Vagina (tissue), 2 donors: ENCODE data around the gene POLR3GL.

Experiments
- POLR2A ChIP-seq, 2 donors: fragments of 450-650 bp; IDR thresholded peaks; one replicate each; pipeline ENCODE4 v1.6.1; 2017; ENCODE audit warnings: antibody characterized with exemption in 2 of 2, mild to moderate bottlenecking in 2 of 2, moderate library complexity in 2 of 2
- TF ChIP-seq, protein P1 (sequence below), 3 experiments: fragments of 450-650 bp in 2 of 3; fragments of 200-600 bp in 1 of 3; sonication (generic) in 1 of 3; IDR thresholded peaks; one replicate each; pipeline ENCODE4 v1.5.1; 2017 to 2019; ENCODE audit warnings: antibody characterized with exemption in 3 of 3, mild to moderate bottlenecking in 2 of 3, moderate library complexity in 2 of 3

DNA sequence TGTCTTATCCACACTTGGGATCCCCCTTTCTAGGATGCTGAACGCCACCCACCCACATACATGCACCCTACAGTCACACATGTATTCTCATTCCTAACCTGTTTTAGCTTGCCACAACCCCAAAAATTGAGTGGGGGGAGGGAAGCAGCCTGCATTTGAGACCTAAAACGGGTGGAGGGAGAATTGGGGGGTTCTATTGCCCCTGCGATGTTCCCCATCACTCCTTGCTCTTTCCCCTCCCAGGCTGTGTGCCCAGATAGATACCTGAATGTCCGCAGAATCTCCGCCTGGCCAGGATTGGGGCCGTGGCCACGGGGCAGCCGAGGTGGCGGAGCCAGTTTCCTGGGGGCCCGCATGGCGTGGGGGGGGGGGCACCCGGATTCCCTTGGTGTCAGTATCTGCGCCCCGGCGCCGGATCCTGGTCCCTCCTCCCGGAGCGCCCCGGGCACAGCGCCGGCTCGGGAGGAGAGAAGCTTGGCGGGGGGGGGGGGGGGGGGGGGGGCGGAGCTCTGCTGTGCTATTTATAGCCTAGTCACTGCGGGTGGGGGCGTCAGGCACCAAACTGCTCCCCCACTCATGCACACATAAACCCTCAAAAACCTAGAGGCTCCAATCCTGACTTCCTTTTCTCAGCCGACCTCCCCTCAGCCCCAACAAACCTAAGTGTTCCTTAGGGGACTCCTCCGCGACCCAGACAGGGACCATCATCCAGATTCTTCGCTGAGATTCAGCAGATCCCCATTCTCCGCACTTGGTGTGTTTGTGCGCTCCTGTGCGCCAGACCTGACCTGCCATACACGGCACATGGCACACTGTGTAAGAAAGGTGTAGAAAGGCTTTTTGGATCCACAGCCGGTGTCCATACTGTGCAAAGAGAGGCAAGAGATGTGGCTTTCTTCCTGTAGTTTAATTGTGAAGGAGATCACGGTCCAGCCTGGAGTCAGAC lies 2.1 kb upstream of the POLR3GL start:
- TF ChIP-seq, protein P1, sequence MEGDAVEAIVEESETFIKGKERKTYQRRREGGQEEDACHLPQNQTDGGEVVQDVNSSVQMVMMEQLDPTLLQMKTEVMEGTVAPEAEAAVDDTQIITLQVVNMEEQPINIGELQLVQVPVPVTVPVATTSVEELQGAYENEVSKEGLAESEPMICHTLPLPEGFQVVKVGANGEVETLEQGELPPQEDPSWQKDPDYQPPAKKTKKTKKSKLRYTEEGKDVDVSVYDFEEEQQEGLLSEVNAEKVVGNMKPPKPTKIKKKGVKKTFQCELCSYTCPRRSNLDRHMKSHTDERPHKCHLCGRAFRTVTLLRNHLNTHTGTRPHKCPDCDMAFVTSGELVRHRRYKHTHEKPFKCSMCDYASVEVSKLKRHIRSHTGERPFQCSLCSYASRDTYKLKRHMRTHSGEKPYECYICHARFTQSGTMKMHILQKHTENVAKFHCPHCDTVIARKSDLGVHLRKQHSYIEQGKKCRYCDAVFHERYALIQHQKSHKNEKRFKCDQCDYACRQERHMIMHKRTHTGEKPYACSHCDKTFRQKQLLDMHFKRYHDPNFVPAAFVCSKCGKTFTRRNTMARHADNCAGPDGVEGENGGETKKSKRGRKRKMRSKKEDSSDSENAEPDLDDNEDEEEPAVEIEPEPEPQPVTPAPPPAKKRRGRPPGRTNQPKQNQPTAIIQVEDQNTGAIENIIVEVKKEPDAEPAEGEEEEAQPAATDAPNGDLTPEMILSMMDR (IDR thresholded peaks at IDR 0.05), result no peak
- no peak for TF ChIP-seq POLR2A (IDR thresholded peaks at IDR 0.05)
